Activated T-cell treated with anti-CD3 and anti-CD28 coated beads for 1 hour (primary cell): Measurements from ENCODE around the gene PCP4L1.
"Not testable (repeated sequence)": the region's sequence is repeated elsewhere in the genome, so short reads cannot be mapped to it uniquely, and the experiment has no call there.

Experiments
- DNase-seq: peaks from one replicate; pipeline ENCODE4 v3.0.0-alpha.2; 2020; ENCODE audit warnings: low read depth

Gene PCP4L1

GRCh38 chr1:161315841-161316674 lies 57.5 kb downstream of the PCP4L1 start:
- not testable (repeated sequence) for DNase-seq

GRCh38 chr1:161324020-161324419 lies 65.5 kb downstream of the PCP4L1 start:
- DNase-seq: no peak

GRCh38 chr1:161330346-161330745 lies 71.8 kb downstream of the PCP4L1 start:
- DNase-seq: no peak

- no peak for DNase-seq
Measured at GRCh38 chr1:161333166-161333565, 74.6 kb downstream of the PCP4L1 start.
